Osteocyte (in vitro differentiated cells): ENCODE measurements around the gene DIPK1B. TPM values are rescaled to one million over a fixed set of nuclear protein-coding genes. Genes with fewer than 3 reads are reported as not detected.

Source experiments
- DNase-seq: peaks from one replicate; pipeline ENCODE4 v3.0.0; 2021; ENCODE audit warnings: mixed read lengths; ENCODE audit not compliant: unreplicated experiment; ENCODE audit errors: extremely low spot score
- H3K27ac Mint-ChIP-seq: one replicate; pipeline ENCODE4 v1.8.0; 2021; ENCODE audit warnings: mild to moderate bottlenecking, mixed read lengths; ENCODE audit not compliant: unreplicated experiment
- H3K27me3 Mint-ChIP-seq: one replicate; pipeline ENCODE4 v1.8.0; 2021; ENCODE audit warnings: mixed read lengths; ENCODE audit not compliant: unreplicated experiment
- H3K36me3 Mint-ChIP-seq: one replicate; pipeline ENCODE4 v1.8.0; 2021; ENCODE audit warnings: mixed read lengths; ENCODE audit not compliant: unreplicated experiment
- H3K4me1 Mint-ChIP-seq: one replicate; pipeline ENCODE4 v1.8.0; 2021; ENCODE audit warnings: mixed read lengths; ENCODE audit not compliant: unreplicated experiment
- H3K4me3 Mint-ChIP-seq: one replicate; pipeline ENCODE4 v1.8.0; 2021; ENCODE audit warnings: mild to moderate bottlenecking, moderate library complexity, mixed read lengths; ENCODE audit not compliant: unreplicated experiment
- H3K9me3 Mint-ChIP-seq: one replicate; pipeline ENCODE4 v1.8.0; 2021; ENCODE audit warnings: mixed read lengths; ENCODE audit not compliant: unreplicated experiment
- total RNA-seq: library from RNA; stranded (reverse); gene quantifications from 2 replicates; pipeline ENCODE4 v1.2.1, GENCODE V29; 2021
- TF ChIP-seq, protein P1 (sequence below): fragments of 200-600 bp; sonication (generic); IDR thresholded peaks from 2 replicates; pipeline ENCODE4 v1.5.0; 2021; ENCODE audit warnings: antibody characterized with exemption, mild to moderate bottlenecking, moderate library complexity

The DIPK1B gene
- total RNA-seq, 1 donor from 2014 or later = 11.4 TPM

DNA sequence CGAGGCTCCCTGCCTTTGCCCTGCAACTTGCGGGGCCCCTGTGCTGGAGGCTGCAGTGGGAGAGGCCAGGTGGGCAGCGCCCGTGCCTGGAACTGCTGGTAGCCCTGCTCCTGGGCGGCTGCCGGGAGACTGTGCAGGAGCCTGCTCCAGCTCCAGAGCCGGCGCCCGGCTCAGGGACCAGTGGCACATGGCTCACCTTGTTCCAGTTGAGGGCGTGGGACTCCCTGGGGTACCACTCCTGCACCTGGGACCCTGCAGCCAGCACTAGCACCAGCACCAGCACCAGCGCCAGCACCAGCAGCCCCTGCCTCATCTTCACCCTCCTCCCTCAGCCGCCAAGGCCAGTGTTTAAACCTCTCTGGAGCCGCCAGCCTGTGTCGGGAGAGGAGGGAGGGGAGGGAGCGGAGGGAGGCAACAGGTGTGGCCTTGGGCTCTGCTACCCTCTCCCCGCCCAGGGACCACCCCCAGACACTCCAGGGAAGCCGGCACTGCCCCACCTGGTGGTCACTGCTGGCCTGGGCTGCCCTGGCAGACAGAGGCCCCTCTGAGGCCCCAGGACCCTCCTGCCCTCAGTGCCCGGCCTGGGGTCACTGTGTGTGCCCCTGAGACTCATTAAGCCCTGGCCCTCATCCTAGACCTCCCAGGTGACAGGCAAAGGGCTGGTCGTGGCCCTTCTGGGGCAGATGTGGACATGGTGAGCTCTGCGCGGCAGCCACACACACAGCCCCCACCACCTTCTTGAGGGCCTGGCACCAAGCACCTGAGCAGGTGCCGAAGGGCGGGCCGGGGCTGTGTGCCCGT, 30.4 kb downstream of the DIPK1B start, which contains the start of gene LCN10:
Gene LCN10, minus strand, starts transcription at position 350 of the 801 bp plus-strand sequence. Its CDS starts 37 bp downstream, at position 313.
- H3K4me3 Mint-ChIP-seq = no peak within 1 kb of the TSS
- TF ChIP-seq, protein P1, sequence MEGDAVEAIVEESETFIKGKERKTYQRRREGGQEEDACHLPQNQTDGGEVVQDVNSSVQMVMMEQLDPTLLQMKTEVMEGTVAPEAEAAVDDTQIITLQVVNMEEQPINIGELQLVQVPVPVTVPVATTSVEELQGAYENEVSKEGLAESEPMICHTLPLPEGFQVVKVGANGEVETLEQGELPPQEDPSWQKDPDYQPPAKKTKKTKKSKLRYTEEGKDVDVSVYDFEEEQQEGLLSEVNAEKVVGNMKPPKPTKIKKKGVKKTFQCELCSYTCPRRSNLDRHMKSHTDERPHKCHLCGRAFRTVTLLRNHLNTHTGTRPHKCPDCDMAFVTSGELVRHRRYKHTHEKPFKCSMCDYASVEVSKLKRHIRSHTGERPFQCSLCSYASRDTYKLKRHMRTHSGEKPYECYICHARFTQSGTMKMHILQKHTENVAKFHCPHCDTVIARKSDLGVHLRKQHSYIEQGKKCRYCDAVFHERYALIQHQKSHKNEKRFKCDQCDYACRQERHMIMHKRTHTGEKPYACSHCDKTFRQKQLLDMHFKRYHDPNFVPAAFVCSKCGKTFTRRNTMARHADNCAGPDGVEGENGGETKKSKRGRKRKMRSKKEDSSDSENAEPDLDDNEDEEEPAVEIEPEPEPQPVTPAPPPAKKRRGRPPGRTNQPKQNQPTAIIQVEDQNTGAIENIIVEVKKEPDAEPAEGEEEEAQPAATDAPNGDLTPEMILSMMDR = peak; percentile 47
- H3K27me3 Mint-ChIP-seq = peaks cover 7% of the 10 kb centered on the region
- H3K36me3 Mint-ChIP-seq = no peaks in the 10 kb centered on the region
- no peak within 1 kb of the TSS for H3K27ac Mint-ChIP-seq
- H3K4me1 Mint-ChIP-seq = no peaks in the 10 kb centered on the region
- no peaks in the 10 kb centered on the region for H3K9me3 Mint-ChIP-seq
- DNase-seq = no peak

DNA sequence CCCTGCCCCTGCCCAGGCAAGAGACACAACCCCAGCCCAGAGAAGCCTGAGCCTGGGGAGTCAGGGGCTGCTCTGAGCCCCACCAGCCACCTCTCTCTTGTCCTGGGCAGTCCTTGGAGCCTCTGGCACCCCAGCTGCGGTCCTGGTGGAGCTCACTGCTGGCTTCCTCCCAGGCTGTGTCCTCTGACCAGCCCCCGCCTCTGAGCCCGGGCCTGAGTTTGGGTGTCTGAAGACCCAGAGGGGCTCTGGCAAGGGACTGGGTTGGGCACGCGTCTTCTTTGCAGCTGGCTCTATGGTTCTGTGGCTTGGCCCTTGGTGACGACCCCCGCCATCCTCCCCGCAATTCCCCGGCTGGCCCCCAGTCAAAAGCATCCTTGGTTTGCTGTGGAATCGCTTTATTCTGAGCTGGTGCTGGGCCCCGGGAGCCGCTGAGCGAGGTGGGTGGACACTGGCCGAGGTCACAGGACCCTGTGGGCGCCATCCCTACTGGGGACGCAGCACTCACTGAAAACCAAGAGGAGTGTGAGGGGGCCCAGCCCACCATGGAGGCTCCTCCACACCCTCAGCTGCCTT, 31.4 kb downstream of the DIPK1B start:
- TF ChIP-seq, protein P1 = no peak
- Mint-ChIP-seq H3K9me3 (no peaks in the 10 kb centered on the region), H3K36me3 (no peaks in the 10 kb centered on the region), H3K4me1 (no peaks in the 10 kb centered on the region), H3K27ac (no peak overlapping the region), H3K4me3 (no peak overlapping the region), H3K27me3 (peaks cover 2% of the 10 kb centered on the region)
- no peak for DNase-seq

DNA sequence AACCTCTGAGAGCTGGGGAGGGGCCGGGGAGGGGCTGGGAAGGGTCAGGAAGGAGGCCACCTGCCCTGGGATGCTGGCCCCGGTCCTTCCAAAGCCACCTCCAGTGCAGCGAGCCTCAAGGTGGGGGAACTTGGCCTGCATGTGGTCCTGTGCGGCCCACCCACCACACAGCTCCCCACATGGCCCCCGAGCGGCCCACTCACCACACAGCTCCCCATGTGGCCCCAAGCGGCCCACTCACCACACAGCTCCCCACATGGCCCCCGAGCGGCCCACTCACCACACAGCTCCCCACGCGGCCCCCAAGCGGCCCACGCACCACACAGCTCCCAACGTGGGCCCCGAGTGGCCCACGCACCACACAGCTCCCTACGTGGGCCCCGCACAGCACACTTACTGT, 32.4 kb downstream of the DIPK1B start:
- Mint-ChIP-seq H3K36me3 (no peaks in the 10 kb centered on the region), H3K27me3 (no peaks in the 10 kb centered on the region), H3K4me3 (no peak overlapping the region), H3K27ac (no peak overlapping the region), H3K4me1 (no peaks in the 10 kb centered on the region), H3K9me3 (no peaks in the 10 kb centered on the region)
- TF ChIP-seq, protein P1 = no peak
- no peak for DNase-seq

DNA sequence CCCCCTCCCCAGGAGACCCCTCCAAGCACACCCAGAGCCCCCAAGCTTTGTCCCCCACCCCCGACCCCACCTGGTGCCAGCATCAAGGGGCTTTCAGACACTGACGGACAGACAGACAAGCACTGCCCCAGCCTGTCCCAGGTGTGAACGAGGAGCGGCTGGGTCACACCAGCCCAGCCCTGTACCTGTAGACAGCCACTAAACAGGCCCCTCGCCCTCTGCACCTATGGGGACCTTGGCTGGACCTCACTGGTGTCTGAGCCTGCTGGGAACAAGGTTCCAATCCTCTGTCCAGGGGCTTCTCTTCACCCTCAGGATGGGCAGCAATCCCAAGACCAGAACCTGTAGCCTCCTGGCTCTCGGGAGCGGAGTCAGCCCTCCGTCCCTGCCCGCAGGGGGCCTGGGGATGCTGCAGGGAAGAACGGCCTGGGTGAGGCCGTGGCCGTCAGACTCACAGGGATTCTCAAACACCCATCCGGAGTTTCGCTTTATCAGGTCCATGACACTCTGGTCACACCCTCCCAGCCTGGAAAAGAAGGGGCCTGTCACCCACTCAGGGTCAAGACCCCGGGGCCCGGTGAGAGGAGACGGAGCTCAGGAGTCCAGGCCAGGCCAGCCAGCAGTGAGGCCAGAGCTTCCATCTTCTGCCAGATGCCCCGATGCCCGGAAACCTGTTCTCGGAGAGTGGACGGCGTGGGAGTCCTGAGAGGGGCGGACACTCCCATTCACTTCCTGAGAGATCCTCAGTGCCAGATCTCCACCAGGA, 33.2 kb downstream of the DIPK1B start:
- H3K27me3 Mint-ChIP-seq = peaks cover 2% of the 10 kb centered on the region
- no peak overlapping the region for H3K27ac Mint-ChIP-seq
- H3K4me3 Mint-ChIP-seq = no peak overlapping the region
- H3K4me1 Mint-ChIP-seq = no peaks in the 10 kb centered on the region
- H3K36me3 Mint-ChIP-seq = no peaks in the 10 kb centered on the region
- DNase-seq = no peak
- TF ChIP-seq, protein P1 = no peak
- H3K9me3 Mint-ChIP-seq = no peaks in the 10 kb centered on the region

DNA sequence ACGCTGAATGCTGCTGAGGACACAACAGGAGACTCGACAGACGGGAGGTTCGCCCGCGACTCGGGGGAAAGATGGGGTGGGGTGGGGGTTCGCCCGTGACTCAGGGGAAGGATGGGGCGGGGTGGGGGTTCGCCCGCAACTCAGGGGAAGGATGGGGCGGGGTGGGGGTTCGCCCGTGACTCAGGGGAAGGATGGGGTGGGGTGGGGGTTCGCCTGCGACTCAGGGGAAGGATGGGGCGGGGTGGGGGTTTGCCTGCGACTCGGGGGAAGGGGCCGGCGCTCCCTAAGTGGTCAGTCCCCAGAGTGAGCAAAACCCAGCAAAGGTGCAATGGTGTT, 33.8 kb downstream of the DIPK1B start:
- Mint-ChIP-seq H3K27me3 (peaks cover 4% of the 10 kb centered on the region), H3K27ac (no peak overlapping the region), H3K4me1 (no peaks in the 10 kb centered on the region), H3K36me3 (no peaks in the 10 kb centered on the region), H3K9me3 (no peaks in the 10 kb centered on the region), H3K4me3 (no peak overlapping the region)
- no peak for DNase-seq
- TF ChIP-seq, protein P1 = no peak
